ENCODE measurements around the gene OXSR1. TPM values are rescaled to one million over a fixed set of nuclear protein-coding genes. Genes with fewer than 3 reads are reported as not detected.

OXSR1 gene
- total and polyA plus RNA-seq, 2 experiments from 2014 or later = 16.0 to 41.1 TPM

DNA sequence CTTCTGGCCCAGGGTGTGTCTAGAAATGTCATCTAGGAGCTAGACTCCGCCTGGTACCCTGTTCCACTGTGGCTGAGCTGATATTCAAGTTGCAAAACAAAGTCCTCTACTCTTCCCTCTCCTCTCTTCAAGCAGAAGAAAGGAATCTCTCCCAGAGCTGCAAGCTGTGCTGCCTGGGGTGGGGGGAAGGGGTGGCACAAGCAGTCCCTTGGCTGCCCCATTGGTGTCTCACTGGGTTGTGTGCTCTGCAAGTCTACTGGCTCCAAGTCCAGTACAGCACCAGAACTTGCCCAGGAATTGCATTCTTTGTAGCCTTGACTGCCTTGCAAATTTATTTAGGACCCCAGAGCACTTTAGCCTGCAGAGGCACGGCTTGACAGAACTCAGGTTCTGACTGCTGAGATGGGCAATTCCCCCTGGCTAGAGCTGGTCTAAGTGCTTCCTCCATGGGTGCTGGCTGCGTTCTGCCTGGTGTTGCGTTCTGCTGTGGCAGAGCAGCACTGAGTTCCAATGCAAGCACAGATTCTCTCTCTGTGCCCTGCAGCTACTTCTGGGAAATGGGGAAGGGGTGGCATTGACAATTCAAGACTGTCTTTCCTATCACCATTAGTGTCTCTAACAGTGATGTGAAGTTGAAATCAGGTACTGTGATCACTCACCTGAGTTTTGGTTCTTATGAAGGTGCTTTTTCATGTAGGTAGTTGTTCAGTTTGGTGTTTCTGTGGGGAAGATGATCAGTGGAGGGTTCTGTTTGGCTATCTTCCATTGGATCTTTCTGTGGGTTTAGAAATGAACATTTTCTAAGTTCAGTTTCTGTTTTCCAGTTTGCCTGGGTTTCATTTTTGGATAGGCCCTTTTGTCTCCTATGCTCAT lies 39.5 kb downstream of the OXSR1 start:
- TF ChIP-seq ZNF114 (CRISPR knock-in tag; IDR thresholded peaks at IDR 0.05) (no peak), STAT1 (IDR thresholded peaks at IDR 0.05; ENCODE audit: unreplicated experiment) (no peak), CREB1 (CRISPR knock-in tag; IDR thresholded peaks at IDR 0.05; ENCODE audit: low read depth) (no peak), NANOG (IDR thresholded peaks at IDR 0.05; ENCODE audit: borderline replicate concordance) (no peak), ZNF331 (CRISPR knock-in tag; IDR thresholded peaks at IDR 0.05; ENCODE audit: low read depth) (no peak), ZNF462 (CRISPR knock-in tag; IDR thresholded peaks at IDR 0.05) (no peak), EZH2 (IDR thresholded peaks at IDR 0.05; ENCODE audit: low read depth, unreplicated experiment) (no peak), POLR2AphosphoS5 (IDR thresholded peaks at IDR 0.05; ENCODE audit: low read depth) (no peak), CTCF (conservative IDR thresholded peaks at IDR 0.05; ENCODE audit: low read depth in 2 of 2) (no peak), JUNB (IDR thresholded peaks at IDR 0.05; ENCODE audit: unreplicated experiment) (no peak), EZH2phosphoT487 (IDR thresholded peaks at IDR 0.05; ENCODE audit: unreplicated experiment) (no peak)
- TF ChIP-seq, protein P1, sequence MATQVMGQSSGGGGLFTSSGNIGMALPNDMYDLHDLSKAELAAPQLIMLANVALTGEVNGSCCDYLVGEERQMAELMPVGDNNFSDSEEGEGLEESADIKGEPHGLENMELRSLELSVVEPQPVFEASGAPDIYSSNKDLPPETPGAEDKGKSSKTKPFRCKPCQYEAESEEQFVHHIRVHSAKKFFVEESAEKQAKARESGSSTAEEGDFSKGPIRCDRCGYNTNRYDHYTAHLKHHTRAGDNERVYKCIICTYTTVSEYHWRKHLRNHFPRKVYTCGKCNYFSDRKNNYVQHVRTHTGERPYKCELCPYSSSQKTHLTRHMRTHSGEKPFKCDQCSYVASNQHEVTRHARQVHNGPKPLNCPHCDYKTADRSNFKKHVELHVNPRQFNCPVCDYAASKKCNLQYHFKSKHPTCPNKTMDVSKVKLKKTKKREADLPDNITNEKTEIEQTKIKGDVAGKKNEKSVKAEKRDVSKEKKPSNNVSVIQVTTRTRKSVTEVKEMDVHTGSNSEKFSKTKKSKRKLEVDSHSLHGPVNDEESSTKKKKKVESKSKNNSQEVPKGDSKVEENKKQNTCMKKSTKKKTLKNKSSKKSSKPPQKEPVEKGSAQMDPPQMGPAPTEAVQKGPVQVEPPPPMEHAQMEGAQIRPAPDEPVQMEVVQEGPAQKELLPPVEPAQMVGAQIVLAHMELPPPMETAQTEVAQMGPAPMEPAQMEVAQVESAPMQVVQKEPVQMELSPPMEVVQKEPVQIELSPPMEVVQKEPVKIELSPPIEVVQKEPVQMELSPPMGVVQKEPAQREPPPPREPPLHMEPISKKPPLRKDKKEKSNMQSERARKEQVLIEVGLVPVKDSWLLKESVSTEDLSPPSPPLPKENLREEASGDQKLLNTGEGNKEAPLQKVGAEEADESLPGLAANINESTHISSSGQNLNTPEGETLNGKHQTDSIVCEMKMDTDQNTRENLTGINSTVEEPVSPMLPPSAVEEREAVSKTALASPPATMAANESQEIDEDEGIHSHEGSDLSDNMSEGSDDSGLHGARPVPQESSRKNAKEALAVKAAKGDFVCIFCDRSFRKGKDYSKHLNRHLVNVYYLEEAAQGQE (IDR thresholded peaks at IDR 0.05; ENCODE audit: unreplicated experiment) = no peak
- TF ChIP-seq, protein P2, sequence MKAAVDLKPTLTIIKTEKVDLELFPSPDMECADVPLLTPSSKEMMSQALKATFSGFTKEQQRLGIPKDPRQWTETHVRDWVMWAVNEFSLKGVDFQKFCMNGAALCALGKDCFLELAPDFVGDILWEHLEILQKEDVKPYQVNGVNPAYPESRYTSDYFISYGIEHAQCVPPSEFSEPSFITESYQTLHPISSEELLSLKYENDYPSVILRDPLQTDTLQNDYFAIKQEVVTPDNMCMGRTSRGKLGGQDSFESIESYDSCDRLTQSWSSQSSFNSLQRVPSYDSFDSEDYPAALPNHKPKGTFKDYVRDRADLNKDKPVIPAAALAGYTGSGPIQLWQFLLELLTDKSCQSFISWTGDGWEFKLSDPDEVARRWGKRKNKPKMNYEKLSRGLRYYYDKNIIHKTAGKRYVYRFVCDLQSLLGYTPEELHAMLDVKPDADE (IDR thresholded peaks at IDR 0.05) = no peak
- no peak overlapping the region for H3K4me2 ChIP-seq
- H3K36me3 Mint-ChIP-seq (ENCODE audit: low read depth) = peaks cover 12% of the 10 kb centered on the region; the same call in 2 of the 3 replicates
- H3K27me3 Mint-ChIP-seq (ENCODE audit: insufficient read depth, low read depth, poor library complexity) = peaks cover 3% of the 10 kb centered on the region
- no peak overlapping the region for H3K4me3 Mint-ChIP-seq
- H3K27ac Mint-ChIP-seq = peak overlapping the region; percentile 63; the same call in 1 of the 2 replicates
- H4K20me1 ChIP-seq (replicated peaks; ENCODE audit: insufficient read depth) = peaks cover 10% of the 10 kb centered on the region
- H3K4me1 ChIP-seq (ENCODE audit: insufficient read depth) = peaks cover 5% of the 10 kb centered on the region
- H3K79me2 ChIP-seq (replicated peaks; ENCODE audit: insufficient read depth) = peaks cover 35% of the 10 kb centered on the region
- H3K9me3 Mint-ChIP-seq = no peaks in the 10 kb centered on the region
- 0 out of 2 replicates have a peak, but pooled peaks cover 3% of the 10 kb centered on the region for H3K36me3 ChIP-seq (ENCODE audit: insufficient read depth)
- H3K4me1 Mint-ChIP-seq = peaks cover 5% of the 10 kb centered on the region
- H2AFZ ChIP-seq = no peak overlapping the region
- ATAC-seq = peak; percentile 59
- no peak for DNase-seq (ENCODE audit: low spot score)
- peak overlapping the region; percentile 19; the same call in 1 of the 2 replicates for H3K27ac ChIP-seq (ENCODE audit: low read depth)
- no peaks in the 10 kb centered on the region for H3K27me3 ChIP-seq (ENCODE audit: insufficient read depth)
- H3K4me3 ChIP-seq = no peak overlapping the region
- no peaks in the 10 kb centered on the region for H3F3A ChIP-seq (replicated peaks; ENCODE audit: low read depth)
- no peaks in the 10 kb centered on the region for H3K9me2 ChIP-seq (ENCODE audit: insufficient read depth)
